HG03064 (cell line): ENCODE data around the gene LMO1.

ENCODE experiments used
- ATAC-seq: cut with Tn5 transposase; IDR thresholded peaks from one replicate; pipeline ENCODE4 v1.9.1; 2021; ENCODE audit warnings: low read depth; ENCODE audit not compliant: unreplicated experiment

The LMO1 gene

GRCh38 chr11:8177136-8177535, 86.5 kb downstream of the LMO1 start:
- ATAC-seq = no peak
